ENCODE results near the gene RGS17.

Gene RGS17

GRCh38 chr6:153044295-153044694 lies 86.8 kb downstream of the RGS17 start:
- H3K9me3 ChIP-seq = no peaks in the 10 kb centered on the region
- H3K4me2 ChIP-seq = no peak overlapping the region
- H3K27ac ChIP-seq = no peak overlapping the region
- no peaks in the 10 kb centered on the region for H3K27me3 ChIP-seq
- no peaks in the 10 kb centered on the region for H4K20me1 ChIP-seq
- H3K4me3 ChIP-seq = no peak overlapping the region
- no peaks in the 10 kb centered on the region for H3K4me1 ChIP-seq
- TF ChIP-seq Cebpa-rat (IDR thresholded peaks at IDR 0.05) = no peak
- H3K9ac ChIP-seq = no peak overlapping the region
- no peaks in the 10 kb centered on the region for H3K36me3 ChIP-seq

GRCh38 chr6:153043719-153044118 lies 87.4 kb downstream of the RGS17 start:
- Histone ChIP-seq H3K9me3 (no peaks in the 10 kb centered on the region), H4K20me1 (no peaks in the 10 kb centered on the region), H3K27me3 (no peaks in the 10 kb centered on the region), H3K4me2 (no peak overlapping the region), H3K27ac (no peak overlapping the region), H3K4me1 (no peaks in the 10 kb centered on the region), H3K36me3 (no peaks in the 10 kb centered on the region), H3K4me3 (no peak overlapping the region), H3K9ac (no peak overlapping the region)
- TF ChIP-seq Cebpa-rat (IDR thresholded peaks at IDR 0.05) = no peak

- Histone ChIP-seq H3K4me3 (no peak overlapping the region), H3K9ac (no peak overlapping the region), H3K9me3 (no peaks in the 10 kb centered on the region), H3K27ac (no peak overlapping the region), H3K27me3 (no peaks in the 10 kb centered on the region), H3K4me1 (no peaks in the 10 kb centered on the region), H4K20me1 (no peaks in the 10 kb centered on the region), H3K4me2 (no peak overlapping the region), H3K36me3 (no peaks in the 10 kb centered on the region)
- TF ChIP-seq Cebpa-rat (IDR thresholded peaks at IDR 0.05) = no peak
These were observed 92.6 kb downstream of the RGS17 start for GRCh38 chr6:153038378-153039057.

GRCh38 chr6:153034139-153034538 lies 96.9 kb downstream of the RGS17 start:
- H3K9me3 ChIP-seq = no peaks in the 10 kb centered on the region
- TF ChIP-seq Cebpa-rat (IDR thresholded peaks at IDR 0.05) = no peak
- H4K20me1 ChIP-seq = no peaks in the 10 kb centered on the region
- no peaks in the 10 kb centered on the region for H3K27me3 ChIP-seq
- H3K4me2 ChIP-seq = no peak overlapping the region
- H3K36me3 ChIP-seq = no peaks in the 10 kb centered on the region
- no peaks in the 10 kb centered on the region for H3K4me1 ChIP-seq
- no peak overlapping the region for H3K4me3 ChIP-seq
- no peak overlapping the region for H3K9ac ChIP-seq
- no peak overlapping the region for H3K27ac ChIP-seq

- Histone ChIP-seq H4K20me1 (no peaks in the 10 kb centered on the region), H3K27me3 (no peaks in the 10 kb centered on the region), H3K4me1 (no peaks in the 10 kb centered on the region), H3K9me3 (no peaks in the 10 kb centered on the region), H3K36me3 (no peaks in the 10 kb centered on the region), H3K27ac (no peak overlapping the region), H3K9ac (no peak overlapping the region), H3K4me2 (no peak overlapping the region), H3K4me3 (no peak overlapping the region)
- no peak for TF ChIP-seq Cebpa-rat (IDR thresholded peaks at IDR 0.05)
These were observed 98.7 kb downstream of the RGS17 start for GRCh38 chr6:153032255-153032882.

- TF ChIP-seq Cebpa-rat (IDR thresholded peaks at IDR 0.05) = no peak
- no peaks in the 10 kb centered on the region for H3K27me3 ChIP-seq
- no peaks in the 10 kb centered on the region for H3K36me3 ChIP-seq
- no peak overlapping the region for H3K4me2 ChIP-seq
- no peaks in the 10 kb centered on the region for H4K20me1 ChIP-seq
- H3K4me1 ChIP-seq = no peaks in the 10 kb centered on the region
- no peak overlapping the region for H3K4me3 ChIP-seq
- no peak overlapping the region for H3K9ac ChIP-seq
- no peaks in the 10 kb centered on the region for H3K9me3 ChIP-seq
- no peak overlapping the region for H3K27ac ChIP-seq
These were observed 99.6 kb downstream of the RGS17 start for GRCh38 chr6:153031335-153031955.

GRCh38 chr6:153028963-153029362 lies 102.1 kb downstream of the RGS17 start:
- Histone ChIP-seq H3K9me3 (no peaks in the 10 kb centered on the region), H4K20me1 (no peaks in the 10 kb centered on the region), H3K4me2 (no peak overlapping the region), H3K9ac (no peak overlapping the region), H3K36me3 (no peaks in the 10 kb centered on the region), H3K4me3 (no peak overlapping the region), H3K27ac (no peak overlapping the region), H3K27me3 (no peaks in the 10 kb centered on the region), H3K4me1 (no peaks in the 10 kb centered on the region)
- TF ChIP-seq Cebpa-rat (IDR thresholded peaks at IDR 0.05) = no peak

GRCh38 chr6:153028286-153028685 lies 102.8 kb downstream of the RGS17 start:
- Histone ChIP-seq H3K27me3 (no peaks in the 10 kb centered on the region), H3K9ac (no peak overlapping the region), H3K9me3 (no peaks in the 10 kb centered on the region), H3K4me2 (no peak overlapping the region), H3K27ac (no peak overlapping the region), H3K4me3 (no peak overlapping the region), H3K36me3 (no peaks in the 10 kb centered on the region), H3K4me1 (no peaks in the 10 kb centered on the region), H4K20me1 (no peaks in the 10 kb centered on the region)
- TF ChIP-seq Cebpa-rat (IDR thresholded peaks at IDR 0.05) = no peak

GRCh38 chr6:153027480-153027879 lies 103.6 kb downstream of the RGS17 start:
- no peaks in the 10 kb centered on the region for H3K9me3 ChIP-seq
- no peak overlapping the region for H3K4me2 ChIP-seq
- H3K36me3 ChIP-seq = no peaks in the 10 kb centered on the region
- H3K4me1 ChIP-seq = no peaks in the 10 kb centered on the region
- no peak overlapping the region for H3K4me3 ChIP-seq
- no peaks in the 10 kb centered on the region for H4K20me1 ChIP-seq
- H3K9ac ChIP-seq = no peak overlapping the region
- no peak overlapping the region for H3K27ac ChIP-seq
- no peaks in the 10 kb centered on the region for H3K27me3 ChIP-seq
- no peak for TF ChIP-seq Cebpa-rat (IDR thresholded peaks at IDR 0.05)

- Histone ChIP-seq H4K20me1 (no peaks in the 10 kb centered on the region), H3K36me3 (no peaks in the 10 kb centered on the region), H3K27me3 (no peaks in the 10 kb centered on the region), H3K9me3 (no peaks in the 10 kb centered on the region), H3K9ac (no peak overlapping the region), H3K4me1 (no peaks in the 10 kb centered on the region), H3K4me3 (no peak overlapping the region), H3K4me2 (no peak overlapping the region), H3K27ac (no peak overlapping the region)
- TF ChIP-seq Cebpa-rat (IDR thresholded peaks at IDR 0.05) = no peak
These were observed 106.4 kb downstream of the RGS17 start for GRCh38 chr6:153024709-153025017.

All from BLaER1 (cell line).